A549 (cell line): ENCODE data around the gene HOMER1. TPM values are rescaled to one million over a fixed set of nuclear protein-coding genes. Genes with fewer than 3 reads are reported as not detected.
"Not testable (repeated sequence)": the region's sequence is repeated elsewhere in the genome, so short reads cannot be mapped to it uniquely, and the experiment has no call there.

Experiments used
- ATAC-seq, 2 experiments: fragments of 200-7000 bp in 1 of 2; fragments of >200 bp in 1 of 2; cut with Nextera tagmentation in 1 of 2; cut with Tn5 transposase in 1 of 2; 3 replicates each; pipeline versions ENCODE4 v1.8.0 to v1.9.1; 2018 to 2020; ENCODE audit warnings: mild to moderate bottlenecking in 1 of 2, moderate library complexity in 1 of 2
- CTCF ChIA-PET: fragments of 300-600 bp; sonication (Branson Sonifier 250); formaldehyde crosslinking; extraction: SDS; loops from one replicate; lab custom pipeline; 2021; ENCODE audit warnings: antibody characterized with exemption, inconsistent platforms; lab: Yijun Ruan, JAX
- POLR2A ChIA-PET: fragments of 350-600 bp; formaldehyde crosslinking; extraction: SDS; loops from one replicate; lab custom pipeline; 2021; ENCODE audit warnings: antibody characterized with exemption, inconsistent platforms; lab: Yijun Ruan, JAX
- DNase-seq, 2 experiments: peaks; one replicate each; pipeline versions ENCODE4 v3.0.0 to v3.0.0-alpha.2; 2011 to 2016; ENCODE audit warnings: low read depth in 1 of 2, low spot score in 1 of 2
- FAIRE-seq: peaks from 2 replicates; lab custom pipeline; 2011; peaks lifted over from hg19 to GRCh38; lab: Jason Lieb, UNC
- H3K27ac ChIP-seq, 2 experiments: fragments of >200 bp; sonication (Bioruptor Twin); formaldehyde crosslinking; 3 replicates each; pipeline ENCODE4 v1.5.1; 2016 to 2017
- H3K4me1 ChIP-seq: fragments of >200 bp; sonication (Bioruptor Twin); formaldehyde crosslinking; 3 replicates; pipeline ENCODE4 v1.6.1; 2016
- H3K4me2 ChIP-seq: fragments of >200 bp; sonication (Bioruptor Twin); formaldehyde crosslinking; 3 replicates; pipeline ENCODE4 v1.6.1; 2016
- H3K4me3 ChIP-seq: fragments of >200 bp; sonication (Bioruptor Twin); formaldehyde crosslinking; 3 replicates; pipeline ENCODE4 v1.5.1; 2016
- H3K9me3 ChIP-seq: fragments of >200 bp; sonication (Bioruptor Twin); formaldehyde crosslinking; 3 replicates; pipeline ENCODE4 v1.6.1; 2016
- CBX2 ChIP-seq: fragments of 200-600 bp; sonication (generic); IDR thresholded peaks from 2 replicates; pipeline ENCODE4 v1.6.1; 2016; ENCODE audit warnings: low read depth, mild to moderate bottlenecking, borderline replicate concordance
- CEBPB ChIP-seq, 2 experiments: fragments of >200 bp in 1 of 2; sonication (Bioruptor Twin) in 1 of 2; formaldehyde crosslinking in 1 of 2; IDR thresholded peaks; 2 replicates each; pipeline ENCODE4 v1.6.1; 2012 to 2016
- CHD2 ChIP-seq: fragments of 150-350 bp; IDR thresholded peaks from 2 replicates; pipeline ENCODE4 v1.6.1; 2014; ENCODE audit warnings: low read length; ENCODE audit not compliant: partially characterized antibody
- CHD4 ChIP-seq: fragments of 200-600 bp; sonication (generic); IDR thresholded peaks from 2 replicates; pipeline ENCODE4 v1.6.1; 2016; ENCODE audit warnings: antibody characterized with exemption, mild to moderate bottlenecking, borderline replicate concordance
- FOSB ChIP-seq: fragments of 250-450 bp; sonication (Bioruptor Pico); IDR thresholded peaks from 2 replicates; pipeline ENCODE4 v1.5.0; 2020; ENCODE audit warnings: mild to moderate bottlenecking, moderate library complexity
- HES2 ChIP-seq: fragments of >200 bp; sonication (Bioruptor Twin); formaldehyde crosslinking; IDR thresholded peaks from 2 replicates; pipeline ENCODE4 v1.6.1; 2016
- HOXA7 ChIP-seq: fragments of 250-450 bp; sonication (Bioruptor Pico); IDR thresholded peaks from 2 replicates; pipeline ENCODE4 v1.5.0; 2020; ENCODE audit warnings: mild to moderate bottlenecking, moderate library complexity
- HOXB13 ChIP-seq: fragments of 250-450 bp; sonication (Bioruptor Pico); IDR thresholded peaks from 2 replicates; pipeline ENCODE4 v1.5.0; 2020; ENCODE audit warnings: low read depth, mild to moderate bottlenecking, moderate library complexity
- JUN ChIP-seq, 2 experiments: fragments of >200 bp; sonication (Bioruptor Twin); formaldehyde crosslinking; IDR thresholded peaks; 2 replicates in 1 of 2; 3 replicates in 1 of 2; pipeline ENCODE4 v1.6.1; 2016 to 2017
- JUNB ChIP-seq: fragments of >200 bp; sonication (Bioruptor Twin); formaldehyde crosslinking; IDR thresholded peaks from 2 replicates; pipeline ENCODE4 v1.6.1; 2016
- KDM1A ChIP-seq: fragments of 200-600 bp; sonication (generic); IDR thresholded peaks from 2 replicates; pipeline ENCODE4 v1.6.1; 2016; ENCODE audit warnings: low read depth, mild to moderate bottlenecking
- MAFK ChIP-seq: fragments of 450-650 bp; IDR thresholded peaks from 2 replicates; pipeline ENCODE4 v1.6.1; 2014; ENCODE audit not compliant: partially characterized antibody
- MAX ChIP-seq: IDR thresholded peaks from 2 replicates; pipeline ENCODE4 v1.6.1; 2012
- NPAS2 ChIP-seq: fragments of 250-450 bp; sonication (Bioruptor Pico); IDR thresholded peaks from 2 replicates; pipeline ENCODE4 v1.8.0; 2022; ENCODE audit warnings: mild to moderate bottlenecking, moderate library complexity, borderline replicate concordance
- NR3C1 ChIP-seq: fragments of >200 bp; sonication (Bioruptor Twin); formaldehyde crosslinking; IDR thresholded peaks from 3 replicates; pipeline ENCODE4 v1.6.1; 2017
- PBX3 ChIP-seq: IDR thresholded peaks from 2 replicates; pipeline ENCODE4 v1.6.1; 2012
- PHF8 ChIP-seq: fragments of 200-600 bp; sonication (generic); IDR thresholded peaks from 2 replicates; pipeline ENCODE4 v1.6.1; 2016; ENCODE audit warnings: low read depth, mild to moderate bottlenecking, antibody characterized with exemption, moderate library complexity, borderline replicate concordance
- POLR2AphosphoS2 ChIP-seq: conservative IDR thresholded peaks from 2 replicates; pipeline ENCODE4 v1.6.1; 2012; ENCODE audit warnings: low read length, improper control_type of control experiment, inconsistent platforms
- REST ChIP-seq: fragments of 200-600 bp; sonication (generic); IDR thresholded peaks from 2 replicates; pipeline ENCODE4 v1.6.1; 2016; ENCODE audit warnings: antibody characterized with exemption, mild to moderate bottlenecking, moderate library complexity
- SMC3 ChIP-seq: fragments of >200 bp; sonication (Bioruptor Twin); formaldehyde crosslinking; IDR thresholded peaks from 3 replicates; pipeline ENCODE4 v1.6.1; 2018; ENCODE audit warnings: inconsistent platforms
- TFCP2L1 ChIP-seq: fragments of 250-450 bp; sonication (Bioruptor Pico); IDR thresholded peaks from 2 replicates; pipeline ENCODE4 v1.5.0; 2021; ENCODE audit warnings: mild to moderate bottlenecking
- TP53 ChIP-seq: fragments of 250-450 bp; sonication (Bioruptor Pico); IDR thresholded peaks from 2 replicates; pipeline ENCODE4 v1.5.0; 2021; ENCODE audit warnings: mild to moderate bottlenecking, moderate library complexity
- WGBS: methylation state at CpG from one replicate; pipeline ENCODE4 v1.1.6; 2017; ENCODE audit errors: missing lambda C conversion rate; 5-methylcytosine and 5-hydroxymethylcytosine counted together
- polyA plus RNA-seq, 4 experiments: library from polyadenylated mRNA; depleted of rRNA in 3 of 4; stranded (reverse); fragments of >200 nt; fragmentation: RNase III in 1 of 4; extraction: RNeasy Plus Mini Kit Qiagen cat#74134 plus additional on column Dnase treatment in 1 of 4; gene quantifications; 2 replicates in 3 of 4; 3 replicates in 1 of 4; pipeline ENCODE4 v1.2.3, GENCODE V29; 2011 to 2017
- TF ChIP-seq, protein P1 (sequence below): fragments of 250-450 bp; sonication (Bioruptor Pico); IDR thresholded peaks from 2 replicates; pipeline ENCODE4 v1.5.0; 2021; ENCODE audit warnings: mild to moderate bottlenecking, moderate library complexity, borderline replicate concordance

HOMER1 gene
- polyA plus RNA-seq, 2 of the 4 experiments (the other 2 are of a cell fraction), result 6.0 to 9.3 TPM

DNA sequence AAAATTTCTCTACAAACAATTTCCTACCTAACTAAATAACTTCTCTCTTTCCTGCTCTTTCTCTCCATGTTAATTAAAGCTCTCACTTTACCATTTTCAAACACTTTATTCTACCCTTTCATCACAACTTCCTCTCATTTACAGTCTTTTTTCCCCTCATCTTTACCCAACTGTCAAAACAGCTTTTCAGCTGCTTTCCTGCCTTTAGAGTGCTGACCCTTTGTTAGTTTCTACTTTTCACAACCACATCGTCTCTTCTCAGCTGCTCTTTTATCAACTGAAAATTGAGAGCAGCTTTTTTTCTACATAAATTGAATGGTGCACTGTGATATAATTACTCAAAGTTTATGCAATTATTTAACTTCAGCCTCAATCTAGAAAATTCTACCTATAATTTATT lies 3.1 kb upstream of the HOMER1 start (continued):
- no peak for TF ChIP-seq REST
- TF ChIP-seq CHD4, result no peak
- TF ChIP-seq KDM1A, result no peak
- TF ChIP-seq JUN (IDR thresholded peaks at IDR 0.05), result no peak
- TF ChIP-seq SMC3, result no peak
- TF ChIP-seq CEBPB (IDR thresholded peaks at IDR 0.05), result no peak
- TF ChIP-seq PHF8, result no peak
- TF ChIP-seq CHD2, result no peak
- TF ChIP-seq, protein P1, sequence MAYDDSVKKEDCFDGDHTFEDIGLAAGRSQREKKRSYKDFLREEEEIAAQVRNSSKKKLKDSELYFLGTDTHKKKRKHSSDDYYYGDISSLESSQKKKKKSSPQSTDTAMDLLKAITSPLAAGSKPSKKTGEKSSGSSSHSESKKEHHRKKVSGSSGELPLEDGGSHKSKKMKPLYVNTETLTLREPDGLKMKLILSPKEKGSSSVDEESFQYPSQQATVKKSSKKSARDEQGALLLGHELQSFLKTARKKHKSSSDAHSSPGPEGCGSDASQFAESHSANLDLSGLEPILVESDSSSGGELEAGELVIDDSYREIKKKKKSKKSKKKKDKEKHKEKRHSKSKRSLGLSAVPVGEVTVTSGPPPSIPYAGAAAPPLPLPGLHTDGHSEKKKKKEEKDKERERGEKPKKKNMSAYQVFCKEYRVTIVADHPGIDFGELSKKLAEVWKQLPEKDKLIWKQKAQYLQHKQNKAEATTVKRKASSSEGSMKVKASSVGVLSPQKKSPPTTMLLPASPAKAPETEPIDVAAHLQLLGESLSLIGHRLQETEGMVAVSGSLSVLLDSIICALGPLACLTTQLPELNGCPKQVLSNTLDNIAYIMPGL (CRISPR knock-in tag), result no peak
- no peak for TF ChIP-seq NPAS2 (CRISPR knock-in tag)

- FAIRE-seq, DNase-seq, H3K27ac ChIP-seq, H3K9me3 ChIP-seq, H3K4me2 ChIP-seq, POLR2A ChIA-PET, H3K4me3 ChIP-seq, ATAC-seq: not testable (repeated sequence)
- CTCF ChIA-PET, result interaction anchor here (0.7 to 1.0 kb wide), 2 partner anchors 35 to 491 kb away, joined by 3 read pairs; no protein-coding TSS in a partner anchor
- WGBS, result 81% methylated on average over 14 of the region's 14 CpGs
- H3K4me1 ChIP-seq, result peaks cover 11% of the 10 kb centered on the region; the same call in 2 of the 3 replicates
Measured at GRCh38 chr5:79516331-79516730, 2.4 kb upstream of the HOMER1 start.

GRCh38 chr5:79514391-79515105 lies 614 bp upstream of the HOMER1 start:
- Histone ChIP-seq H3K4me2 (peak overlapping the region; percentile 83), H3K27ac (peak overlapping the region; percentile 94 to 95), H3K9me3 (no peaks in the 10 kb centered on the region), H3K4me3 (peak overlapping the region; percentile 77), H3K4me1 (peaks cover 15% of the 10 kb centered on the region; the same call in 2 of the 3 replicates)
- POLR2A ChIA-PET, result interaction anchor here (1.0 to 2.2 kb wide), 9 partner anchors 10 to 490 kb away, joined by 4 to 17 read pairs (median 6); partner anchors contain the start of gene TENT2
- FAIRE-seq (peak; percentile 49), DNase-seq (peak; percentile 88 to 96), ATAC-seq (peak; percentile 83 to 90)
- WGBS, result 3% methylated on average over 25 of the region's 38 CpGs
- CTCF ChIA-PET, result interaction anchor here (1.2 to 1.4 kb wide), 2 partner anchors 51 to 490 kb away, joined by 5 to 6 read pairs; no protein-coding TSS in a partner anchor
- TF ChIP-seq NR3C1 (no peak), FOSB (no peak), REST (no peak; the same call in 1 of the 2 replicates), MAFK (peak; percentile 98), CBX2 (no peak), TFCP2L1 (CRISPR knock-in tag) (peak; percentile 73; the same call in 1 of the 2 replicates), JUNB (no peak), PBX3 (no peak), JUN (IDR thresholded peaks at IDR 0.05) (peak in 1 of 2 experiments; percentile 42; a peak in 2 of 5 replicates), HOXB13 (CRISPR knock-in tag) (no peak), HES2 (no peak), HOXA7 (CRISPR knock-in tag) (no peak), MAX (peak; percentile 59), POLR2AphosphoS2 (no peak), TP53 (no peak), PHF8 (no peak; the same call in 1 of the 2 replicates)
